Neuronal stem cell (in vitro differentiated cells): ENCODE results near the gene ST6GALNAC3.

Experiments used
- DNase-seq: peaks from one replicate; pipeline ENCODE4 v3.0.0-alpha.2; 2013; ENCODE audit warnings: low spot score
- H2AFZ ChIP-seq: one replicate; pipeline ENCODE4 v1.6.1; 2013; ENCODE audit warnings: mild to moderate bottlenecking, low read length, inconsistent platforms
- H2AK5ac ChIP-seq: 2 replicates; pipeline ENCODE4 v1.6.1; 2013; ENCODE audit warnings: low read depth, mild to moderate bottlenecking, inconsistent platforms, low read length, moderate library complexity, mixed read lengths
- H2BK120ac ChIP-seq: 2 replicates; pipeline ENCODE4 v1.6.1; 2013; ENCODE audit warnings: low read depth, mild to moderate bottlenecking, inconsistent platforms, low read length, moderate library complexity, mixed read lengths
- H2BK12ac ChIP-seq: one replicate; pipeline ENCODE4 v1.6.1; 2013; ENCODE audit warnings: low read length, inconsistent platforms
- H2BK15ac ChIP-seq: 2 replicates; pipeline ENCODE4 v1.6.1; 2013; ENCODE audit warnings: mild to moderate bottlenecking, low read length, inconsistent platforms, mixed read lengths
- H2BK5ac ChIP-seq: one replicate; pipeline ENCODE4 v1.6.1; 2013; ENCODE audit warnings: inconsistent platforms, mild to moderate bottlenecking, low read length, moderate library complexity
- H3K14ac ChIP-seq: one replicate; pipeline ENCODE4 v1.6.1; 2013; ENCODE audit warnings: low read length, inconsistent platforms
- H3K18ac ChIP-seq: 2 replicates; pipeline ENCODE4 v1.6.1; 2013; ENCODE audit warnings: low read length, inconsistent platforms
- H3K23ac ChIP-seq: 2 replicates; pipeline ENCODE4 v1.6.1; 2013; ENCODE audit warnings: low read depth, mild to moderate bottlenecking, mixed read lengths, low read length, inconsistent platforms; ENCODE audit not compliant: poor library complexity
- H3K27ac ChIP-seq: replicated peaks from 3 replicates; pipeline ENCODE4 v1.5.1; 2013; ENCODE audit warnings: low read length, inconsistent platforms
- H3K27me3 ChIP-seq, 3 experiments: 2 replicates each; pipeline ENCODE4 v1.6.1; 2013; ENCODE audit warnings: low read length in 3 of 3, mild to moderate bottlenecking in 2 of 3, inconsistent platforms in 1 of 3, low read depth in 1 of 3, mixed read lengths in 1 of 3, moderate library complexity in 1 of 3; ENCODE audit not compliant: control insufficient read depth in 3 of 3, insufficient read depth in 3 of 3
- H3K36me3 ChIP-seq, 2 donors: replicated peaks in 1 of 2; 2 replicates each; pipeline ENCODE4 v1.6.1; 2013; ENCODE audit warnings: low read length in 2 of 2; ENCODE audit not compliant: control insufficient read depth in 2 of 2, insufficient read depth in 2 of 2
- H3K4ac ChIP-seq: 2 replicates; pipeline ENCODE4 v1.6.1; 2013; ENCODE audit warnings: inconsistent platforms, mild to moderate bottlenecking, low read length, moderate library complexity
- H3K4me1 ChIP-seq, 2 donors: 1 replicate in 1 of 2; 2 replicates in 1 of 2; pipeline ENCODE4 v1.6.1; 2013; ENCODE audit warnings: low read length in 2 of 2, low read depth in 1 of 2; ENCODE audit not compliant: control insufficient read depth in 2 of 2, insufficient read depth in 1 of 2
- H3K4me2 ChIP-seq: one replicate; pipeline ENCODE4 v1.6.1; 2013; ENCODE audit warnings: mild to moderate bottlenecking, low read length, inconsistent platforms; ENCODE audit not compliant: insufficient read depth, poor library complexity, severe bottlenecking
- H3K4me3 ChIP-seq, 2 donors: 2 replicates each; pipeline ENCODE4 v1.5.1; 2013; ENCODE audit warnings: low read length in 2 of 2, mild to moderate bottlenecking in 2 of 2, inconsistent platforms in 1 of 2, moderate library complexity in 1 of 2
- H3K79me1 ChIP-seq: one replicate; pipeline ENCODE4 v1.6.1; 2013; ENCODE audit warnings: low read depth, mild to moderate bottlenecking, inconsistent platforms, low read length, moderate library complexity
- H3K9ac ChIP-seq: one replicate; pipeline ENCODE4 v1.6.1; 2013; ENCODE audit warnings: mild to moderate bottlenecking, low read depth, low read length, inconsistent platforms; ENCODE audit not compliant: poor library complexity
- H3K9me3 ChIP-seq, 2 donors: replicated peaks in 1 of 2; 2 replicates each; pipeline versions ENCODE3 to v1.6.1; 2013; ENCODE audit warnings: low read length in 2 of 2, mild to moderate bottlenecking in 2 of 2, inconsistent platforms in 1 of 2, low read depth in 1 of 2, mixed read lengths in 1 of 2, moderate library complexity in 1 of 2; ENCODE audit not compliant: control insufficient read depth in 2 of 2, insufficient read depth in 1 of 2
- H4K8ac ChIP-seq: one replicate; pipeline ENCODE4 v1.6.1; 2013; ENCODE audit warnings: low read depth, mild to moderate bottlenecking, inconsistent platforms, low read length, moderate library complexity
- H4K91ac ChIP-seq: one replicate; pipeline ENCODE4 v1.6.1; 2013; ENCODE audit warnings: low read length, low read depth, mild to moderate bottlenecking, inconsistent platforms; ENCODE audit not compliant: poor library complexity
- WGBS, 2 donors: extraction: QIAGEN DNeasy Blood & Tissue Kit; methylation state at CpG; one replicate each; pipeline ENCODE4 v1.1.7; 2013; ENCODE audit warnings: missing lambda C conversion rate in 2 of 2, mixed read lengths in 1 of 2; ENCODE audit not compliant: insufficient read length in 2 of 2, insufficient replicate concordance in 1 of 2; ENCODE audit errors: extremely low coverage in 2 of 2; 5-methylcytosine and 5-hydroxymethylcytosine counted together

ST6GALNAC3 gene

DNA sequence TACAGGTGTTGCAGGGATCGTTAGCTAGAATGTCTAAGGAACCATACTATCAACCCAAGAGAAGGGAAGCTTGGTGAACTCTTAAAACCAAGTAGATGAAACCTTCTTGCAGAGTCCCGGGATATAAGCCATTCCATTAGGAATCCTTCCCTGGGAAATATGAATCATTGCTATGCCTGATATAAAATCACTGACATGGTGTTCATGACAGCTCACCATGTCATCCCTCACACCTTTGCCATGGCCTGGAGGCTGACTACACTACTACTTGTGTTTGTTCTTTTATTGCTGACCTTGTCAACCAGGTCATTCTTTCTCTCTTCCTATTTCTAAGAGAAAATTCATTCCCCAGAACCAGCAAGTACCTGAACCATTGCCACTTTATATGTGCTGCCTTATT is 12.1 kb downstream of the ST6GALNAC3 start:
- H3K4me2 ChIP-seq, result no peak overlapping the region
- no peak overlapping the region for H3K4me3 ChIP-seq
- H2BK5ac ChIP-seq, result no peak overlapping the region
- H3K36me3 ChIP-seq, result no peaks in the 10 kb centered on the region
- no peak overlapping the region for H3K27ac ChIP-seq
- H3K4me1 ChIP-seq, result peaks cover 4 to 17% of the 10 kb centered on the region in 2 donors
- H2BK12ac ChIP-seq, result no peak overlapping the region
- no peaks in the 10 kb centered on the region for H3K27me3 ChIP-seq
- H3K23ac ChIP-seq, result no peak overlapping the region
- no peak overlapping the region for H2AK5ac ChIP-seq
- no peak overlapping the region for H2BK120ac ChIP-seq
- H3K4ac ChIP-seq, result no peak overlapping the region
- H3K14ac ChIP-seq, result no peak overlapping the region
- WGBS, 2 donors, result no CpG with 5 or more reads among the region's 2 CpGs
- no peak overlapping the region for H2BK15ac ChIP-seq
- H3K9me3 ChIP-seq, result no peaks in the 10 kb centered on the region
- no peak overlapping the region for H4K8ac ChIP-seq
- H3K18ac ChIP-seq, result no peak overlapping the region
- no peak overlapping the region for H3K9ac ChIP-seq
- no peak overlapping the region for H2AFZ ChIP-seq
- DNase-seq, result no peak
- peaks cover 2% of the 10 kb centered on the region for H3K79me1 ChIP-seq
- no peak overlapping the region for H4K91ac ChIP-seq

GRCh38 chr1:76090283-76091203 is 16.0 kb downstream of the ST6GALNAC3 start:
- Histone ChIP-seq H3K36me3 (no peaks in the 10 kb centered on the region), H2AK5ac (no peak overlapping the region), H3K27ac (no peak overlapping the region), H2BK120ac (no peak overlapping the region), H3K79me1 (no peaks in the 10 kb centered on the region), H3K4me3 (no peak overlapping the region), H2BK15ac (no peak overlapping the region), H3K14ac (no peak overlapping the region), H3K9me3 (no peaks in the 10 kb centered on the region), H2BK12ac (no peak overlapping the region), H4K8ac (no peak overlapping the region), H3K9ac (no peak overlapping the region), H3K23ac (no peak overlapping the region), H3K4ac (no peak overlapping the region), H2BK5ac (no peak overlapping the region), H2AFZ (no peak overlapping the region), H3K4me1 (peaks cover 0 to 9% of the 10 kb centered on the region in 2 donors), H4K91ac (no peak overlapping the region), H3K4me2 (no peak overlapping the region), H3K18ac (no peak overlapping the region), H3K27me3 (no peaks in the 10 kb centered on the region)
- DNase-seq, result no peak
- no CpG with 5 or more reads among the region's 7 CpGs for WGBS, 2 donors

DNA sequence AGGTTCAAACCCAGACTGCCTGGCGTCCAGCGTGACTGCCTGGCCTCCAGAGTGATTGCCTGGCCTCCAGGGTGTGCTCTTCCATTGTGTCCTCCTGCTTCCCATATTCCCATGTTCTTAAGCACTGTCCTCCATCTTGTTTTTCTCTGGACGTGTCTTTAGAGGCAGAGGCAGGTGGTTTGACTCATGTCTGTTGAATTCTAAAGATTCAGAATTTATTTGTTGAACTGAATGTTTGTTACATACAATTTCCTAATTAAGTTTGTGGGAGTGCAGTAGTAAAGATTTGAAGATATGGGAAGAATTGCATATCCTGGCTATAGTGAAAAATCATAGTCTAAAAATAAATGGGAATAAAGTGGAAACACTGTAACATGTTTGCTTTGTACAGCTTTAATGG is 18.3 kb downstream of the ST6GALNAC3 start:
- no peak overlapping the region for H2BK12ac ChIP-seq
- no peak overlapping the region for H3K4ac ChIP-seq
- no peak for DNase-seq
- H2AFZ ChIP-seq, result no peak overlapping the region
- no peak overlapping the region for H3K4me3 ChIP-seq
- peaks cover 0 to 15% of the 10 kb centered on the region in 2 donors for H3K4me1 ChIP-seq
- H3K9ac ChIP-seq, result no peak overlapping the region
- no peak overlapping the region for H3K4me2 ChIP-seq
- no peak overlapping the region for H4K8ac ChIP-seq
- H3K79me1 ChIP-seq, result no peaks in the 10 kb centered on the region
- no peaks in the 10 kb centered on the region for H3K27me3 ChIP-seq
- H2BK15ac ChIP-seq, result no peak overlapping the region
- H2AK5ac ChIP-seq, result no peak overlapping the region
- H2BK120ac ChIP-seq, result no peak overlapping the region
- no peak overlapping the region for H3K14ac ChIP-seq
- no CpG with 5 or more reads among the region's 3 CpGs for WGBS, 2 donors
- no peak overlapping the region for H4K91ac ChIP-seq
- H3K36me3 ChIP-seq, result no peaks in the 10 kb centered on the region
- no peak overlapping the region for H3K23ac ChIP-seq
- no peak overlapping the region for H3K18ac ChIP-seq
- H3K27ac ChIP-seq, result no peak overlapping the region
- no peaks in the 10 kb centered on the region for H3K9me3 ChIP-seq
- H2BK5ac ChIP-seq, result no peak overlapping the region

DNA sequence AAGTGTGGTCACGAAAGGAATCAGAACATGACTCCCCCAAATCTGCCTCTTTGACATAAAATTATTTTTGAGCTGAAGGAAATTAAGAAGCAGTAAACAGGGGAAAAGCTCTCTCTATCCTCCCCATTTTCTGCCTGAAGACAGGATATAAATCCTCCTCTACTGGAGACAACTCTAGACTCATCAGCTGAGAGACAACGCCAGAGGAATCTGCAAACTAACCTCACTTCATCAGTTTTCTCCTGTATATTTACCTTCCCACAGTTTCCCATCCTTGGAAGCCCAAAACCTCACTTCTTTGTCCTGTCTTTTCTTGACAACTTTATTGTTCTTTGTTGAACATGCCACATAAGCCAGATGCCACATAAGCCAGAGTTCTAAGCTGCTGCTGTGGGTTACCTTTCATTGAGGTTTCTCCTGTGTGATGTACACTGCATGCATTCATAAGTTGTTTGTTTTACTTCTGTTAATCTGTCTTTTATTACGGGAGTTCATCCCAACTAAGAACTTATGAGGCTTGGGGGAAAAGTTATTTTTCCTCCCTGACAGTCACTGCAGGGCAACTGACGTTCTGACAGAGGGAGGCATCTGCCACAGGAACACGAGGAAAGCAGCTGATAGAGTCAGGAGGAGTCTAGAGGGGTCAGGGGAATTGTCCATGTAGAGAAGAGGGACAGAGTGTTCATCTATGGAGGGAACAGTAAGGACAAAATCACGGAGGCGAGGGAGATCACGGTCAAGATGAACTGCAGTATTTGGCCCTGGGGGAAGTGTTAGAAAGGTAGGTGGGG is 19.2 kb downstream of the ST6GALNAC3 start:
- DNase-seq, result no peak
- H3K27ac ChIP-seq, result no peak overlapping the region
- no peak overlapping the region for H2AK5ac ChIP-seq
- no peak overlapping the region for H3K18ac ChIP-seq
- no peak overlapping the region for H4K91ac ChIP-seq
- H3K14ac ChIP-seq, result no peak overlapping the region
- H2AFZ ChIP-seq, result no peak overlapping the region
- no peak overlapping the region for H4K8ac ChIP-seq
- H3K4me1 ChIP-seq, result peaks cover 0 to 15% of the 10 kb centered on the region in 2 donors
- no peaks in the 10 kb centered on the region for H3K9me3 ChIP-seq
- H2BK5ac ChIP-seq, result no peak overlapping the region
- WGBS, 2 donors, result no CpG with 5 or more reads among the region's 8 CpGs
- no peak overlapping the region for H2BK15ac ChIP-seq
- H3K4me2 ChIP-seq, result no peak overlapping the region
- no peak overlapping the region for H2BK120ac ChIP-seq
- no peak overlapping the region for H3K23ac ChIP-seq
- no peaks in the 10 kb centered on the region for H3K27me3 ChIP-seq
- H2BK12ac ChIP-seq, result no peak overlapping the region
- no peak overlapping the region for H3K4me3 ChIP-seq
- H3K36me3 ChIP-seq, result no peaks in the 10 kb centered on the region
- no peak overlapping the region for H3K9ac ChIP-seq
- no peaks in the 10 kb centered on the region for H3K79me1 ChIP-seq
- H3K4ac ChIP-seq, result no peak overlapping the region
